ENCODE data around the gene NEXN. TPM values are rescaled to one million over a fixed set of nuclear protein-coding genes. Genes with fewer than 3 reads are reported as not detected.

NEXN gene
- polyA plus RNA-seq, 3 donors: 12.6 to 15.4 (median 12.9) TPM

GRCh38 chr1:77991638-77992037 is 103.2 kb downstream of the NEXN start:
- DNase-seq (ENCODE audit: low read depth in 3 of 3, low spot score in 2 of 3): no peak

Other genes with a start within 250 kb of the NEXN start
- 10 to 100 TPM; 64.2 to 72.9 (median 68.4) TPM for gene ZZZ3, start 206.0 kb upstream of the NEXN start, polyA plus RNA-seq (ENCODE audit: insufficient read length in 3 of 3)
- gene USP33, start 128.8 kb upstream of the NEXN start, polyA plus RNA-seq (ENCODE audit: insufficient read length in 3 of 3): 10 to 100 TPM; 82.1 to 90.0 (median 84.7) TPM
- 10 to 100 TPM; 19.2 to 21.3 (median 19.5) TPM for gene MIGA1, start 109.0 kb upstream of the NEXN start, polyA plus RNA-seq (ENCODE audit: insufficient read length in 3 of 3)
- gene FUBP1, start 90.4 kb downstream of the NEXN start, polyA plus RNA-seq (ENCODE audit: insufficient read length in 3 of 3): 100 to 1,000 TPM; 289 to 339 (median 333) TPM
- 10 to 100 TPM; 36.7 to 46.4 (median 39.4) TPM for gene DNAJB4, start 116.3 kb downstream of the NEXN start, polyA plus RNA-seq (ENCODE audit: insufficient read length in 3 of 3)
- gene GIPC2, start 157.3 kb downstream of the NEXN start, polyA plus RNA-seq (ENCODE audit: insufficient read length in 3 of 3): 10 to 100 TPM; 16.3 to 21.5 (median 21.2) TPM